IPS-18c (cell line): ENCODE results near the gene PCSK7.

Experiments used
- H3K4me3 ChIP-seq: 2 replicates; pipeline ENCODE4 v1.7.0; 2013; ENCODE audit warnings: low read depth, mild to moderate bottlenecking, low read length, moderate library complexity; ENCODE audit not compliant: insufficient read depth
- H3K9me3 ChIP-seq: one replicate; pipeline ENCODE4 v1.6.1; 2013; ENCODE audit warnings: mild to moderate bottlenecking, low read length, moderate library complexity; ENCODE audit not compliant: control insufficient read depth, insufficient read depth

Gene PCSK7

DNA sequence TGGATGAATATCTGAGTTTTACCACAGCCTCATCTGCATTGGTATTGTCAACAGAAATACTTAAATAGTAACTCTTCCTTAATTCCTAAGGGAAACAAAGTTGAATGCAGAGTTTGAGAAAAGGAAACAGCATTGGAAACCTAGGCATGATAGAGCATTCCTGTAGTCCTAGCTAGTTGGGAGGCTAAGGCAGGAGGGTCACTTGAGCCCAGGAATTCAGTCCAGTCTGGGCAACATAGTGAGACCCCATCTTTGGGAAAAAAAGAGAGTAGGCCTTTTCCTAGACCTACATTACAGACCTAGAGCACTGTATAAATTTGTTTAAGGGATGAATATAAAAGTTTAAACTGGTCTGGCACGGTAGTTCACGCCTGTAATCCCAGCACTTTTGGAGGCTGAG is 74.4 kb downstream of the PCSK7 start:
- no peaks in the 10 kb centered on the region for H3K9me3 ChIP-seq
- H3K4me3 ChIP-seq: no peak overlapping the region

DNA sequence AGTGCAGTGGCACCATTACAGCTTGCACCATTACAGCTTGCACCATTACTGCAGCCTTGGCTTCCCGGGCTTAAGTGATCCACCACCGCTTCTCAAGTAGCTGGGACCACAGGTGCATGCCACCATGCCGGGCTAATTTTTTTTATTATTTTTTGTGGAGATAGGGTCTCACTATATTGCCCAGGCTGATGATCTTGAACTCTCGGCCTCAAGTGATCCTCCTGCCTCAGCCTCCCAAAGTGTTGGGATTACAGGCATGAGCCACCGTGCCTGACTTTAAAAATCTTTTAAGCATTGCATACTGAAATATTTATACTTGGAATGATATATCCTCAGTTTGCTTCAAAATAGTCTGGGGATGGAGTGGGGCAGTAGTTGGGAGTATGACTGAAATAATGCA is 77.4 kb downstream of the PCSK7 start:
- H3K4me3 ChIP-seq: no peak overlapping the region

More for the DNA sequence above, 77.4 kb downstream of the PCSK7 start:
- H3K9me3 ChIP-seq: no peaks in the 10 kb centered on the region
